HG02798 (cell line): ENCODE results near the gene ENTPD1.
"Not testable (repeated sequence)": the region's sequence is repeated elsewhere in the genome, so short reads cannot be mapped to it uniquely, and the experiment has no call there.

Experiments used
- ATAC-seq: cut with Tn5 transposase; IDR thresholded peaks from one replicate; pipeline ENCODE4 v1.9.1; 2021; ENCODE audit warnings: mild to moderate bottlenecking; ENCODE audit not compliant: unreplicated experiment, poor library complexity

ENTPD1 gene

GRCh38 chr10:95792211-95792780, 36.3 kb downstream of the ENTPD1 start:
- no peak for ATAC-seq

- no peak for ATAC-seq
Measured at GRCh38 chr10:95792874-95793285, 36.9 kb downstream of the ENTPD1 start.

GRCh38 chr10:95793401-95794045, 37.6 kb downstream of the ENTPD1 start:
- ATAC-seq, result peak; percentile 49

GRCh38 chr10:95794195-95794594, 38.2 kb downstream of the ENTPD1 start:
- ATAC-seq, result no peak

- no peak for ATAC-seq
Measured at GRCh38 chr10:95795602-95796001, 39.6 kb downstream of the ENTPD1 start.

GRCh38 chr10:95796504-95796903, 40.5 kb downstream of the ENTPD1 start:
- ATAC-seq, result peak; percentile 27

GRCh38 chr10:95798096-95798855, 42.3 kb downstream of the ENTPD1 start:
- ATAC-seq, result no peak

GRCh38 chr10:95800286-95800685, 44.3 kb downstream of the ENTPD1 start:
- ATAC-seq, result not testable (repeated sequence)

GRCh38 chr10:95806687-95807380, 50.9 kb downstream of the ENTPD1 start:
- not testable (repeated sequence) for ATAC-seq

GRCh38 chr10:95808705-95809308, 52.8 kb downstream of the ENTPD1 start:
- not testable (repeated sequence) for ATAC-seq

GRCh38 chr10:95809370-95810197, 53.6 kb downstream of the ENTPD1 start:
- ATAC-seq, result no peak

GRCh38 chr10:95810198-95810976, 54.4 kb downstream of the ENTPD1 start:
- no peak for ATAC-seq

- no peak for ATAC-seq
Measured at GRCh38 chr10:95813054-95813685, 57.2 kb downstream of the ENTPD1 start.

- no peak for ATAC-seq
Measured at GRCh38 chr10:95814011-95814727, 58.2 kb downstream of the ENTPD1 start.

GRCh38 chr10:95815133-95815532, 59.2 kb downstream of the ENTPD1 start:
- ATAC-seq, result no peak

GRCh38 chr10:95815701-95816240, 59.8 kb downstream of the ENTPD1 start:
- no peak for ATAC-seq

- ATAC-seq, result no peak
Measured at GRCh38 chr10:95818010-95818409, 62.0 kb downstream of the ENTPD1 start.

- ATAC-seq, result no peak
Measured at GRCh38 chr10:95818668-95819067, 62.7 kb downstream of the ENTPD1 start.
